Liver (tissue), 3 donors: ENCODE data around the gene TPX2.

ENCODE experiments used
- ATF3 ChIP-seq: IDR thresholded peaks from 2 replicates; pipeline ENCODE4 v1.6.1; 2016; ENCODE audit warnings: antibody characterized with exemption
- CTCF ChIP-seq: fragments of 150-350 bp; IDR thresholded peaks from 2 replicates; pipeline ENCODE4 v1.5.1; 2017; ENCODE audit warnings: improper control_type of control experiment, low read depth, low read length; ENCODE audit not compliant: missing input control
- EGR1 ChIP-seq, 2 donors: IDR thresholded peaks; 2 replicates each; pipeline ENCODE4 v1.6.1; 2016 to 2018; ENCODE audit warnings: antibody characterized with exemption in 2 of 2, low read depth in 2 of 2
- REST ChIP-seq: IDR thresholded peaks from 2 replicates; pipeline ENCODE4 v1.6.1; 2016; ENCODE audit warnings: antibody characterized with exemption, mild to moderate bottlenecking
- RXRA ChIP-seq, 2 donors: IDR thresholded peaks; 2 replicates each; pipeline ENCODE4 v1.6.1; 2017 to 2018; ENCODE audit warnings: antibody characterized with exemption in 2 of 2, mild to moderate bottlenecking in 1 of 2
- SP1 ChIP-seq: IDR thresholded peaks from 2 replicates; pipeline ENCODE4 v1.6.1; 2018; ENCODE audit warnings: antibody characterized with exemption, mild to moderate bottlenecking
- TAF1 ChIP-seq: conservative IDR thresholded peaks from 2 replicates; pipeline ENCODE4 v1.6.1; 2016; ENCODE audit warnings: antibody characterized with exemption, mild to moderate bottlenecking
- donor health status: healthy.
- donor health status: healthy.

GRCh38 chr20:31739550-31739977 is 474 bp downstream of the TPX2 start:
- no peak for TF ChIP-seq REST
- TF ChIP-seq RXRA (IDR thresholded peaks at IDR 0.05): no peak
- TF ChIP-seq CTCF: no peak
- TF ChIP-seq TAF1: no peak
- TF ChIP-seq ATF3: no peak
- no peak for TF ChIP-seq EGR1 (IDR thresholded peaks at IDR 0.05; ENCODE audit: low read depth in 2 of 2)
- no peak for TF ChIP-seq SP1
